SK-N-SH treated with all-trans-retinoic acid at 6 μM for 48 hours (cell line): ENCODE results near the gene SGK1.

Experiments used
- ATAC-seq: fragments of 200-7000 bp; cut with Tn5 transposase; 3 replicates; pipeline ENCODE4 v1.9.1; 2020; ENCODE audit warnings: mild to moderate bottlenecking, moderate library complexity
- ARNTL ChIP-seq: fragments of 450-650 bp; formaldehyde crosslinking; IDR thresholded peaks from 2 replicates; pipeline ENCODE4 v1.5.0; 2020; ENCODE audit warnings: low read depth, mild to moderate bottlenecking, moderate library complexity, borderline replicate concordance
- BACH2 ChIP-seq: fragments of 250-450 bp; sonication (Bioruptor Pico); IDR thresholded peaks from 2 replicates; pipeline ENCODE4 v1.9.0; 2021; ENCODE audit warnings: mild to moderate bottlenecking, borderline replicate concordance
- CREB5 ChIP-seq: fragments of 250-450 bp; sonication (Bioruptor Pico); IDR thresholded peaks from 2 replicates; pipeline ENCODE4 v1.5.1; 2020; ENCODE audit warnings: low read depth, mild to moderate bottlenecking, moderate library complexity
- CSRNP3 ChIP-seq: fragments of 250-450 bp; sonication (Bioruptor Pico); IDR thresholded peaks from 2 replicates; pipeline ENCODE4 v1.5.1; 2021; ENCODE audit warnings: mild to moderate bottlenecking, moderate library complexity
- GLIS3 ChIP-seq: fragments of 250-450 bp; sonication (Bioruptor Pico); IDR thresholded peaks from 2 replicates; pipeline ENCODE4 v1.5.0; 2020; ENCODE audit warnings: mild to moderate bottlenecking, moderate library complexity
- ISL1 ChIP-seq: fragments of 250-450 bp; sonication (Bioruptor Pico); IDR thresholded peaks from 2 replicates; pipeline ENCODE4 v2.1.2; 2022; ENCODE audit warnings: mild to moderate bottlenecking, moderate library complexity
- OSR1 ChIP-seq: fragments of 250-450 bp; sonication (Bioruptor Pico); IDR thresholded peaks from 2 replicates; pipeline ENCODE4 v1.8.0; 2022; ENCODE audit warnings: moderate library complexity, mild to moderate bottlenecking, inconsistent platforms
- PPARA ChIP-seq: fragments of 250-450 bp; sonication (Bioruptor Pico); IDR thresholded peaks from 2 replicates; pipeline ENCODE4 v1.5.0; 2020; ENCODE audit warnings: mild to moderate bottlenecking, borderline replicate concordance
- RARB ChIP-seq: fragments of 250-450 bp; sonication (Bioruptor Pico); IDR thresholded peaks from 2 replicates; pipeline ENCODE4 v1.8.0; 2021; ENCODE audit warnings: mild to moderate bottlenecking, moderate library complexity
- TCF4 ChIP-seq: fragments of 250-450 bp; sonication (Bioruptor Pico); IDR thresholded peaks from 2 replicates; pipeline ENCODE4 v1.8.0; 2021; ENCODE audit warnings: mild to moderate bottlenecking, moderate library complexity, borderline replicate concordance
- TOX ChIP-seq: fragments of 250-450 bp; sonication (Bioruptor Pico); IDR thresholded peaks from 2 replicates; pipeline ENCODE4 v1.8.0; 2021; ENCODE audit warnings: mild to moderate bottlenecking, moderate library complexity, borderline replicate concordance
- TSHZ2 ChIP-seq: fragments of 250-450 bp; sonication (Bioruptor Pico); IDR thresholded peaks from 2 replicates; pipeline ENCODE4 v1.5.0; 2020; ENCODE audit warnings: mild to moderate bottlenecking, moderate library complexity
- ZFP3 ChIP-seq: fragments of 250-450 bp; sonication (Bioruptor Pico); IDR thresholded peaks from 2 replicates; pipeline ENCODE4 v1.5.0; 2020; ENCODE audit warnings: mild to moderate bottlenecking, moderate library complexity
- ZFP30 ChIP-seq: fragments of 450-650 bp; formaldehyde crosslinking; IDR thresholded peaks from 2 replicates; pipeline ENCODE4 v1.5.0; 2022; ENCODE audit warnings: mild to moderate bottlenecking, moderate library complexity
- ZNF565 ChIP-seq: fragments of 450-650 bp; formaldehyde crosslinking; conservative IDR thresholded peaks from 2 replicates; pipeline ENCODE4 v1.5.0; 2020; ENCODE audit warnings: low read depth, mild to moderate bottlenecking, moderate library complexity
- ZNF8 ChIP-seq: fragments of 450-650 bp; formaldehyde crosslinking; IDR thresholded peaks from 2 replicates; pipeline ENCODE4 v1.5.0; 2020; ENCODE audit warnings: mild to moderate bottlenecking, moderate library complexity
- TF ChIP-seq, protein P1 (sequence below): fragments of 250-450 bp; sonication (Bioruptor Pico); IDR thresholded peaks from 2 replicates; pipeline ENCODE4 v1.8.0; 2021; ENCODE audit warnings: low read depth, mild to moderate bottlenecking, moderate library complexity, borderline replicate concordance

SGK1 gene

DNA sequence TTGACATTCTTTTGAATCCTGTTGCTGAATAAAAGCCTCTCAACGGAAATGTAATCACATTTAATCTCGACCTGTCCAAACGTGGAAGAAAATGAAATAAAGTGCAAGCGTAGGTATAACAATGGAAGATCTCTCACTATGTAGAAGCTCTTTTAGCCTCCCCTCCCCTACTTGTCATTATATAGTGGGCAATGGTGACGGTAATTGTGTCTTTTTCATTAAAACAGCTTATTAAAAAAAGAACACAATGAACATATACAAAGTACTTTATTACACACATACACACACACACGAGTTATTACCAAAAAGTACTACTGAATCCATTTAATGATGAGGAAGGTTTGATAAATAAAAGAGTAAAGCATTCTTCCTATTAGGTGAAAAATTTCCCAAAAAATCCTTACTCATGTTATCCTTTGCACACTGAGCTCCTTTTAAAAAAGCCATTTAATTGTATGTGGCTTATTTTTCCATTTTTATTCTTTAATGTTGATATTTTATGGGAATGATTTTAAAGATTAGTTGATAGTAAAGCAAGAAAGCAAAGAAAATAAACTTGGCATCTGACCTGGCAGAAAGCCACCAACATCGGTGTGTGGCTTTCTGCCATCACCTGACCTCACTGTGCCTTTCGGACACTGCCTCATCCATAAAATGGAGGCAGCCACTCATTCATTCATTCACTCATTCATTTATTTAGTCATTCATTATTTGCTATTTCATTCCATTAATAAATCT is 493 bp upstream of the SGK1 start:
- TF ChIP-seq ARNTL: no peak
- no peak for TF ChIP-seq GLIS3 (CRISPR knock-in tag)
- 0 out of 2 replicates have a peak, but pooled peaks have one; percentile 13 for TF ChIP-seq CREB5 (CRISPR knock-in tag)
- TF ChIP-seq ZFP3: 0 out of 2 replicates have a peak, but pooled peaks have one; percentile 15
- ATAC-seq: peak; percentile 11

DNA sequence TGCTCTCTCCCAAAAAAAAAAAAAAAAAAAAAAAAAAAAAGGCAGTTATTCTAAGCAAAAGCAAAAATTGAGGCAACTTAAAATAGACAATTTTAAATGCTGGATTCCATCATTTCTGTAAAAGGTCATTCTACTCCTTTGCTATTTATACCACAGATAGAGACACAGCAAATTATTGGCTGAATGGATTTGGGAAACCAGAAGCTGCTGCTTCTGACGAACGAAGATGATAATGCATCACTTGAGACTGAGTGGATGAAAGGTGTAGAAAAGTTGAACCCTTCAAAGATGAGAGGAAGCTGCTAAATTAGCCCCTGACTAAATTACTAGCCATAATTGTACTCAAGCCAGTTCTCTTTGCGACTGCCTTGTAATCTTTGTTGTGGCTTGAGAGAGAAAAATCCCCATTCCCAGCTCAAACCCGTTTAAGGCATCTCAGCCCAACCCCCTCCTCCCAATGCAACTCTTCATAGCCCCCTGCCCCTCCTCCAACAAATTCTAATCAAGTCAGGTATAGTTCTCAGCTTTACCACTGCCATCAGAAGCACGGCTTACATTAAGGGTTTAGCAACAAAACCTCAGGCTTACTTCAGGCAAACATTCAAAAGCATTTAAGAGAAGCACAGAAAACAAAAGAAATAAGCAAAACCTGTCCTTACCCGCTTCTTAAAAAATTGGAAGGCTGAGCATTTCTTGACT is 1.0 kb downstream of the SGK1 start:
- peak; percentile 4 for ATAC-seq
- no peak for TF ChIP-seq ZFP30 (CRISPR knock-in tag)
- TF ChIP-seq CREB5 (CRISPR knock-in tag): no peak
- TF ChIP-seq ZNF565 (CRISPR knock-in tag): no peak
- TF ChIP-seq TOX (CRISPR knock-in tag): no peak
- TF ChIP-seq ISL1 (CRISPR knock-in tag): no peak
- TF ChIP-seq BACH2 (CRISPR knock-in tag): no peak
- no peak for TF ChIP-seq PPARA
- TF ChIP-seq TCF4 (CRISPR knock-in tag): no peak
- no peak for TF ChIP-seq RARB
- TF ChIP-seq ZFP3: no peak
- no peak for TF ChIP-seq CSRNP3 (CRISPR knock-in tag)
- no peak for TF ChIP-seq TSHZ2 (CRISPR knock-in tag)

GRCh38 chr6:134315974-134316441 is 1.9 kb downstream of the SGK1 start:
- TF ChIP-seq ARNTL: no peak
- TF ChIP-seq CREB5 (CRISPR knock-in tag): no peak
- TF ChIP-seq PPARA: no peak
- no peak for TF ChIP-seq BACH2 (CRISPR knock-in tag)
- TF ChIP-seq, protein P1, sequence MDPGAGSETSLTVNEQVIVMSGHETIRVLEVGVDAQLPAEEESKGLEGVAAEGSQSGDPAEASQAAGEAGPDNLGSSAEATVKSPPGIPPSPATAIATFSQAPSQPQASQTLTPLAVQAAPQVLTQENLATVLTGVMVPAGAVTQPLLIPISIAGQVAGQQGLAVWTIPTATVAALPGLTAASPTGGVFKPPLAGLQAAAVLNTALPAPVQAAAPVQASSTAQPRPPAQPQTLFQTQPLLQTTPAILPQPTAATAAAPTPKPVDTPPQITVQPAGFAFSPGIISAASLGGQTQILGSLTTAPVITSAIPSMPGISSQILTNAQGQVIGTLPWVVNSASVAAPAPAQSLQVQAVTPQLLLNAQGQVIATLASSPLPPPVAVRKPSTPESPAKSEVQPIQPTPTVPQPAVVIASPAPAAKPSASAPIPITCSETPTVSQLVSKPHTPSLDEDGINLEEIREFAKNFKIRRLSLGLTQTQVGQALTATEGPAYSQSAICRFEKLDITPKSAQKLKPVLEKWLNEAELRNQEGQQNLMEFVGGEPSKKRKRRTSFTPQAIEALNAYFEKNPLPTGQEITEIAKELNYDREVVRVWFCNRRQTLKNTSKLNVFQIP (CRISPR knock-in tag): no peak
- TF ChIP-seq ZFP3: no peak
- no peak for TF ChIP-seq OSR1 (CRISPR knock-in tag)
- no peak for TF ChIP-seq ZNF8 (CRISPR knock-in tag)
- ATAC-seq: peak; percentile 42
